Large intestine (tissue), 3 donors: Measurements from ENCODE around the gene FABP3. TPM values are rescaled to one million over a fixed set of nuclear protein-coding genes. Genes with fewer than 3 reads are reported as not detected.

Experiments used
- DNase-seq, 2 donors: peaks; one replicate each; pipeline versions ENCODE4 v3.0.0 to v3.0.0-alpha.2; 2013
- H3K27ac ChIP-seq: one replicate; pipeline ENCODE4 v1.5.1; 2013; ENCODE audit warnings: low read length
- H3K27me3 ChIP-seq: 2 replicates; pipeline ENCODE4 v1.6.1; 2013; ENCODE audit warnings: low read length; ENCODE audit not compliant: control insufficient read depth, insufficient read depth
- H3K36me3 ChIP-seq: 2 replicates; pipeline ENCODE4 v1.6.1; 2013; ENCODE audit warnings: low read length; ENCODE audit not compliant: control insufficient read depth, insufficient read depth
- H3K4me1 ChIP-seq: one replicate; pipeline ENCODE4 v1.6.1; 2013; ENCODE audit warnings: low read length; ENCODE audit not compliant: control insufficient read depth, insufficient read depth
- H3K4me3 ChIP-seq: one replicate; pipeline ENCODE4 v1.5.1; 2013; ENCODE audit warnings: low read length
- H3K9me3 ChIP-seq: one replicate; pipeline ENCODE4 v1.6.1; 2013; ENCODE audit warnings: mild to moderate bottlenecking, low read depth, low read length, moderate library complexity; ENCODE audit not compliant: control insufficient read depth
- WGBS: methylation state at CpG from one replicate; pipeline ENCODE4 v1.1.5; 2013; ENCODE audit warnings: low lambda C conversion rate; ENCODE audit not compliant: insufficient coverage; 5-methylcytosine and 5-hydroxymethylcytosine counted together
- polyA plus RNA-seq: library from polyadenylated mRNA; unstranded; fragments of 120-200 nt; gene quantifications from one replicate; pipeline ENCODE4 v1.2.1, GENCODE V29; 2013

The FABP3 gene
- polyA plus RNA-seq, 1 donor = 31.8 TPM

DNA sequence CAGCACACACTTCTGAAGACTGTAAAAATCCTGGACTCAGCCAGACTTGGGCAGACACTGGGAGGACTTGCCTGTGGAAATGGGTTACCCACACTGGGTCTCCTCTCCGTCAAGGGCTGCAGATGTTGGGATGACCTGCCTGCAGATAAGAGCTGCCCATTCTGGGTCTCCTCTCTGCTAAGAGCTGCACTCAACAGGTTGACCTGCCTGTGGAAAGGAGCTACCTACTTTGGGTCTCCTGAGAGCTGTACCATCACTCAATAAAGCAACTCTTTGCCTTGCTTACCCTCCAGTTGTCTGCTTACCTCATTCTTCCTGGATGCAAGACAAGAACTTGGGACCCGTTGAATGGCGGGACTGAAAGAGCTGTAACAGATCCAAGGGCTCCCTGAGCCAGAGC is 47.9 kb downstream of the FABP3 start:
- Histone ChIP-seq H3K27me3 (no peaks in the 10 kb centered on the region), H3K9me3 (no peaks in the 10 kb centered on the region), H3K4me3 (no peak overlapping the region), H3K36me3 (peaks cover 25% of the 10 kb centered on the region), H3K4me1 (no peaks in the 10 kb centered on the region), H3K27ac (no peak overlapping the region)
- no peak for DNase-seq
- WGBS = 100% methylated on average over 1 of the region's 3 CpGs

DNA sequence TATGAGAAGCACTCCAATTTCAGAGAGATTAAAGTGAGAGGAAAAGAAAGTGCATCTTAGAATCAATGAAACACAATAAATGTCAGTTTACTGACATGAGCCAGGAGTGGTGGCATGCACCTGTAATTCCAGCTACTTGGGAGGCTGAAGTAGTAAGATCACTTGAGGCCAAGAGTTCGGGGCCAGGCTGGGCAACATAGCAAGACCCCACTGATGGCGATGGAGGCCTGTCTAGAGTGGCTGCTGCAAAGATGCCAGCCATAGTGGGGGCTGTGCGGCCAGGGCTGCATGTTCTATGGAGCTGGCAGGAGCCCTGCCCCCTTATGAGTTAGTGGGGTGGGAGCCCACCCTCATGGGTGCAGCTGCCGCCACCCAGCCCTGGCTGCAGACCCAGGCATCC is 48.8 kb downstream of the FABP3 start:
- Histone ChIP-seq H3K4me1 (no peaks in the 10 kb centered on the region), H3K4me3 (no peak overlapping the region), H3K9me3 (no peaks in the 10 kb centered on the region), H3K27ac (no peak overlapping the region), H3K27me3 (no peaks in the 10 kb centered on the region), H3K36me3 (peaks cover 29% of the 10 kb centered on the region)
- no peak for DNase-seq
- no CpG with 5 or more reads among the region's 4 CpGs for WGBS

DNA sequence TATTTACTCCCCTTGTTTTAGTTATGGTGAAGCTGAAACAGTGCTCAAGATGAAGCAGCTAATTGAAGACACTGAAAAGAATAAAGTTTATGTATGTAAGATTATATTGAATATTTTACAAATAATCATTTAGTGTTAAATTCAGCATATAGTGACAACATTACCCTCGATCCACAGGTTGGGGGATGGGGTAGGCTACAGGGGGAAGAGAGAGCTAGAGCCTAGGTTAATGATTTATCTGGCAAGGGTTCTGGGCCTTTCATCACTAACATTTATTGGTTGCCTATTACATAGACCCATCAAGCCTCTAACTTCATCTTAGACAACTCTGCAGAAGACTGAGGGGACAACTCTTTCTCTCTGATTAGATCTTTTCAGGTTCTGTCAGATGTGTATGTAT is 54.7 kb downstream of the FABP3 start:
- H3K27me3 ChIP-seq = no peaks in the 10 kb centered on the region
- no peaks in the 10 kb centered on the region for H3K9me3 ChIP-seq
- no peaks in the 10 kb centered on the region for H3K4me1 ChIP-seq
- DNase-seq = no peak
- H3K27ac ChIP-seq = no peak overlapping the region
- H3K4me3 ChIP-seq = no peak overlapping the region
- no CpG with 5 or more reads among the region's 1 CpG for WGBS
- H3K36me3 ChIP-seq = peaks cover 32% of the 10 kb centered on the region

DNA sequence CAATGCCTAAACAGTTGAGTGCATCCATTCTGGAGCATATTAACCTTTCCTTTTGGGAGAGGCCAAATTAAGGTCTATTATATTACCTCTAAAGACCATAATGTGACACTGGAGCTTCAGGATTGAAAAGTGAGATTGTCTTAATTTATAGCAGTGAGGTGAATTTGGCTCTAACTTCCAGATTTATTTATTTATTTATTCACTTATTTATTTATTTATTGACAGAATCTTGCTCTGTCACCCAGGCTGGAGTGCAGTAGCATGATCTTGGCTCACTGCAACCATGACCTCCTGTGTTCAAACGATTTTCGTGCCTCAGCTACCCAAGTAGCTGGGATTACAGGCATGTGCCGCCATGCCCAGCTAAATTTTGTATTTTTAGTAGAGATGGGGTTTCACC is 57.0 kb downstream of the FABP3 start:
- no peaks in the 10 kb centered on the region for H3K27me3 ChIP-seq
- H3K4me1 ChIP-seq = no peaks in the 10 kb centered on the region
- no peak overlapping the region for H3K4me3 ChIP-seq
- WGBS = no CpG with 5 or more reads among the region's 3 CpGs
- no peak for DNase-seq
- no peaks in the 10 kb centered on the region for H3K9me3 ChIP-seq
- H3K36me3 ChIP-seq = peaks cover 40% of the 10 kb centered on the region
- H3K27ac ChIP-seq = no peak overlapping the region

Other genes starting within 250 kb of the FABP3 start
- 2.7 TPM for gene NKAIN1, start 133.2 kb downstream of the FABP3 start, polyA plus RNA-seq
- gene SNRNP40, start 76.3 kb downstream of the FABP3 start, polyA plus RNA-seq = 45.9 TPM
- gene ZCCHC17, start 76.0 kb downstream of the FABP3 start, polyA plus RNA-seq = 28.5 TPM
- gene SERINC2, start 40.1 kb upstream of the FABP3 start, polyA plus RNA-seq = 65.3 TPM
- 37.7 TPM for gene TINAGL1, start 203.4 kb upstream of the FABP3 start, polyA plus RNA-seq
- 0.81 TPM for gene HCRTR1, start 244.6 kb upstream of the FABP3 start, polyA plus RNA-seq